ENCODE results near the gene GMDS. TPM values are rescaled to one million over a fixed set of nuclear protein-coding genes. Genes with fewer than 3 reads are reported as not detected.

Gene GMDS
- total RNA-seq, 1 donor from 2014 or later, result 27.0 TPM

- Histone ChIP-seq H3K27me3 (ENCODE audit: control insufficient read depth, insufficient read depth, low read length) (no peaks in the 10 kb centered on the region), H3K4me3 (ENCODE audit: low read depth, low read length) (no peak overlapping the region), H3K36me3 (ENCODE audit: control insufficient read depth, insufficient read depth, low read length) (no peaks in the 10 kb centered on the region)
- TF ChIP-seq CTCF (IDR thresholded peaks at IDR 0.05; ENCODE audit: insufficient read depth, low read length, poor library complexity, severe bottlenecking), result no peak
- no peak for DNase-seq (ENCODE audit: low read depth)
These were observed 404.3 kb downstream of the GMDS start for GRCh38 chr6:1841136-1841535.

DNA sequence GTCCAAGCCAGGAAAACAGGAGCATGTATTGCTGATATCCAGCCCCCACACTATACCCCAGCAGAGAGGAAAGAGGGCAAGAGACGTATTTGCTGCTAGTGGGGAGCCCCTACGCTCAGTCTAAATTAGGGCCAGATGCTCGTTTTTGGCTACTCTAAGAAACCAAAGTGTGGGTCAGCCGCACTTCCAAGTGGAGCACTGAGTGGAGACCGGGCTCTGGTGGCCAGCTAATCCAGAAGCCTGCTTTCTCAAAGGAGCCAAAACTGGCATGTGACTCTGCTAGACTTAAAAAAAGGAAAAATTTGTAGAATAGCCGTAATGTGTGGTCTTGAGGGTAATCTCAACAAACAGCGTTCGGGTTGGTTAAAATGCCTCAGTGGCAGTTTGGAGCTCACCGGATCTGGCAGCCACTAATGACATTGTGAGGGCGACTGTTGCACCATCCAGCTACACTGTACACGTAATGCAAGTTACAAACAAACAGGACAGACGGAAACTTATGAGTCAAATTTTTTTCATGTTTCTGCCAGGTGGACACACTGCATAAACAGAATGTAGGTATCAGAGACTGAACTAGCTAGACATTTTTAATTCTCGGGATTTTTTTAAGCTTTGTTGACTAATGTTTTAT lies 404.8 kb downstream of the GMDS start:
- TF ChIP-seq CTCF (IDR thresholded peaks at IDR 0.05; ENCODE audit: insufficient read depth, low read length, poor library complexity, severe bottlenecking), result no peak
- no peak for DNase-seq (ENCODE audit: low read depth)
- no peaks in the 10 kb centered on the region for H3K36me3 ChIP-seq (ENCODE audit: control insufficient read depth, insufficient read depth, low read length)
- H3K4me3 ChIP-seq (ENCODE audit: low read depth, low read length), result no peak overlapping the region
- no peaks in the 10 kb centered on the region for H3K27me3 ChIP-seq (ENCODE audit: control insufficient read depth, insufficient read depth, low read length)

- TF ChIP-seq CTCF (IDR thresholded peaks at IDR 0.05; ENCODE audit: insufficient read depth, low read length, poor library complexity, severe bottlenecking), result no peak
- no peak overlapping the region for H3K4me3 ChIP-seq (ENCODE audit: low read depth, low read length)
- no peaks in the 10 kb centered on the region for H3K36me3 ChIP-seq (ENCODE audit: control insufficient read depth, insufficient read depth, low read length)
- no peak for DNase-seq (ENCODE audit: low read depth)
- no peaks in the 10 kb centered on the region for H3K27me3 ChIP-seq (ENCODE audit: control insufficient read depth, insufficient read depth, low read length)
These were observed 406.0 kb downstream of the GMDS start for GRCh38 chr6:1839361-1839760.

GRCh38 chr6:1838604-1839213 lies 406.7 kb downstream of the GMDS start:
- no peak overlapping the region for H3K4me3 ChIP-seq (ENCODE audit: low read depth, low read length)
- DNase-seq (ENCODE audit: low read depth), result no peak
- H3K27me3 ChIP-seq (ENCODE audit: control insufficient read depth, insufficient read depth, low read length), result no peaks in the 10 kb centered on the region
- no peak for TF ChIP-seq CTCF (IDR thresholded peaks at IDR 0.05; ENCODE audit: insufficient read depth, low read length, poor library complexity, severe bottlenecking)
- H3K36me3 ChIP-seq (ENCODE audit: control insufficient read depth, insufficient read depth, low read length), result no peaks in the 10 kb centered on the region

GRCh38 chr6:1837826-1838225 lies 407.6 kb downstream of the GMDS start:
- no peak for DNase-seq (ENCODE audit: low read depth)

More at GRCh38 chr6:1837826-1838225, 407.6 kb downstream of the GMDS start:
- Histone ChIP-seq H3K36me3 (ENCODE audit: control insufficient read depth, insufficient read depth, low read length) (no peaks in the 10 kb centered on the region), H3K27me3 (ENCODE audit: control insufficient read depth, insufficient read depth, low read length) (no peaks in the 10 kb centered on the region), H3K4me3 (ENCODE audit: low read depth, low read length) (no peak overlapping the region)
- no peak for TF ChIP-seq CTCF (IDR thresholded peaks at IDR 0.05; ENCODE audit: insufficient read depth, low read length, poor library complexity, severe bottlenecking)

All from kidney epithelial cell (primary cell).